ENCODE data around the gene STIMATE.

- TF ChIP-seq SUZ12 (IDR thresholded peaks at IDR 0.05; ENCODE audit: extremely low read depth, insufficient read depth, insufficient read length) (no peak), ZNF274 (IDR thresholded peaks at IDR 0.05; ENCODE audit: low read depth, low read length) (no peak), YY1 (IDR thresholded peaks at IDR 0.05; ENCODE audit: insufficient read depth, insufficient read length) (no peak)
These were observed 40.2 kb downstream of the STIMATE start for GRCh38 chr3:52857133-52857532.

All from NT2/D1 (cell line).